Inflammatory macrophage treated with lipopolysaccharide for 4 hours (primary cell): ENCODE data around the gene ZNF319.
A peak's percentile ranks its signal among the peaks of the same experiment; 100 is the strongest.

Source experiments
- DNase-seq: peaks from one replicate; pipeline ENCODE4 v3.0.0-alpha.2; 2020

The ZNF319 gene

DNA sequence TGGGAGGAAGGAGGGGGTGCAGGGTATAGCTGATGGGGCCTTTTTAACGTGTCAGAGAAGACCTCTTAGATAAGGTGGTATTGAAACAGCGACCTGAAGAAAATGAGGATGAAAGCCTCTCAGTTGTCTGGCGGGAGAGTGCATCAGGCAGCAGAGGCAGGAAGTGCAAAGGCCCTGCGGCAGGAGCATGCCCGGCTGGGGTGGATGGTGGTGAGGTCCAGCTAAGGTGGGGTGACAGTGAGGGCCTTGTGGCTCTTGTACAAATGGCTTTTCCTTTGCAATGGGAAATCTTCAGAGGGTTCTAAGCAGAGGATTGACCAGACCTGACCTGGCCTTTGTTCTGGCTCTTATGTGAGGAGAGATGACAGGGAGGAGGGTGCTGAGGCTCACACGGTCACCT is 36.5 kb upstream of the ZNF319 start:
- DNase-seq: no peak

DNA sequence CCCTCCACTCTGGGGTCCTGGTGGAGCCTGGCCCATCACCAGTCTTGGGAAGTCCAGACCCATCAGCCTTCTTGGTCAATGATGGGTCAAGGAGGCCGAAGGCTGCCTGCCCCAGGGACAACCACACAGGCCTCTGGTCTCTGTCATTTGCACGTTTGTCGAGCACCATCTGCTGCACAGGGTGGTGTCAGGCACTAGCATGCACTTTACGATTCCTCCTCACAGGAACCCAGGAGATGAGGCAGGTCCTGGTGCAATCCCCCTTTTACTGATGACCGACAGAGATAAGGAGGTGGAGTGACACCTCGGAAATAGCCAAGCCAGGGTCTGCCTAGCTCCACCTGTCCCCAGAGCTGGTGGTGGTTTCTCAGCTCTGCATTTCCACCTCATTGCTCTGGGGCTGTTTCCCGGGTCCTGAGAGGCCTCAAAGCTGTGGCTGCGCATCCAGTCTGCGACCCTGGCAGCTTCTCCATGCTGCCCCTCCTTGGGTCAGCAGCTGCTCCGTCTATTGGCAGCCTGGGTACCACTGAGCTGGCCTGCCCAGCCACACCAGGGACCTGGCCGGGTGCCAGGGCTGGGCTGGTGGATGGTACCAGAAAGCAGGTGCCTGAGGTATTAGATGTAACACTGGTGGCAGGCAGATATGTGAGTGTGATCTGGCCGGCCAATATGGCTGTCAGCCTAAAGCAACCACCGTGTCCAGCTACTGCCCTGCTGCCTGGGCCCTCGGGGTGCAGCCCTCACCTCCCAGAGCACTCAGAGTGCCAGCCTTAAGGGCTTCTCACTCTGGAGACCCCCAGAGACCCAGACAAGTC is 35.1 kb upstream of the ZNF319 start:
- DNase-seq: no peak

DNA sequence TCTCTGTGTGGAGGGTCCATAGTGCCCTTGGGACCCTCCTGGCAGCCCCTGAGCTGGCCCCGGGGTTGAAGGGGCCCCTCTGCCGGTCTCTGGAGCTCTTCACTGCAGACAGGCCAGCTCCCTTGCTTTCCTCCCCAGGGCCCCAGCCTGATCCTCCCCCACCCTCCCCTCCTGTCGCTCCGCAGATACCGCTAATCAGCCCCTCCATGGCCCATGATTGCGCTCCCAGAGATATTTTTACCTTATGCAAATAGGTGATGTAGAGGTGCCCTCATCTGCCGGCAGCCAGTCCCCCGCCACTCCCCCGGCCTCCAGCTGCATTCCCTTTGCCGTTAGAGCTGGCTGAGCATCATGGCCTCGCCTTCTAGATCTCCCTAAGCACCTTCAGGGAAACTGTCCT is 34.3 kb upstream of the ZNF319 start:
- no peak for DNase-seq

DNA sequence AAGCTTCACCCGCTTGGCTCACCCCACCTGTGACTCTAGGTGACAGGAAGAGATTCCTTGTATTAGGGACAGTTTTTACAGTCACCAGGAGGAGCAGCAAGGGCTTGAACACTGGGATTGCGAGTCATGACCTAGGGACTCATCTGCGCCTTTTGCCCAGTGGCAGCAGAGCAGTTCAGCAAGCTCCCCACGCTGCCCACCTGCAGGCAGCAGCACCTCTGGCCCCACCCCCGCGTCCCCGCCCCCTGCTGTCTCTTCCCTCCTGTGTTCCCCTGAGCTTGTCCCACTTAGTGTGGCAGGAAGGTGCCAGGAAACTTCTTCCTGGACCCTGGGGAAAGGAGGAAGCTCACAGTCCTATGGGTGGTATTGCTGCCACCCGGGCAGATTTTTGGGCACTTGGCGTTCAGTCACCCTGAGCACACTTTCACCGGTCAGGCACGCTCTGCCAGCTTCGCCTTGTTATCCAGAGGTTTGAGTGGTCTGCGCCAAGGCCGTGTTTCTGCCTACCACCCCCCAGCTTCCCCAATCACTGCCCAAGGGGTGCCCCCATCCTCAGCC is 33.7 kb upstream of the ZNF319 start:
- DNase-seq: no peak

GRCh38 chr16:58032710-58033293 is 32.3 kb upstream of the ZNF319 start:
- DNase-seq: no peak

DNA sequence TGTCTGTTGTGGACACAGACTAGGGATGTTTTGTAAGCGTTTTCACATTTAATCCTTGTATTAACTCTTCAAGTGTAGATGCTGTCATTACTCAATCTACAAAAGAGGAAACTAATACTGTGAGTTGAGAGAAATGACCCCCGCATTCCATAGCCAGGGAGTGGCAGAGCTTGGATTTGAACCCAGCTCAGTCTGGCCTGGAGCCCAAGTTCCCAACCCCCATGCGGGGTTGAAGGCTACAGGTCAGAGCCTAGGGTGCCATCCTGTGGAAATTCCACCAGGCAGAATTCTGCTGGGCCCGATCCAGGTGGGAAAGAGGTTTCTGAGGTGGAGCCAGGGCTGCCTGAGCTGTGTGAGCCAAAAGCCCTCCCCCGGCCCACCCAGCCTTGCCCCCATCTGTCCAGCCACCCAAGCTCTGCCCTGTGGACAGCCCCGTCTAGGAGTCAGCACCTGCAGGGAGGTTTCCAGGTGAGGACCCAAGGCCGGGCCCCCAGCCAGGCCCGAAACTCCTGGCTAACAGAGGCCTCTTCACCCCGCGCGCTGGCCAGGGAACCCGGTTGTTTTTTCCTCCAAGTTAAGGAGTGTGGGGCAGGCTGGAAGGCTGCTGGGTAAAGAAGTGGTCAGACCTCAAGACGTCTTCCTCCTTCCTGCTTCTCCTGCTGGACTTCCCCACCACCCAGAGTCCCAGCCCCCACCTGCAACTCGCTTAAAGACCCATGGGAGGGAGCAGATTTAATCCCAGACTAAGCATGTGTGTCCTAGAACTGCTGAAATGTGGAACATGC is 30.7 kb upstream of the ZNF319 start:
- DNase-seq: no peak

DNA sequence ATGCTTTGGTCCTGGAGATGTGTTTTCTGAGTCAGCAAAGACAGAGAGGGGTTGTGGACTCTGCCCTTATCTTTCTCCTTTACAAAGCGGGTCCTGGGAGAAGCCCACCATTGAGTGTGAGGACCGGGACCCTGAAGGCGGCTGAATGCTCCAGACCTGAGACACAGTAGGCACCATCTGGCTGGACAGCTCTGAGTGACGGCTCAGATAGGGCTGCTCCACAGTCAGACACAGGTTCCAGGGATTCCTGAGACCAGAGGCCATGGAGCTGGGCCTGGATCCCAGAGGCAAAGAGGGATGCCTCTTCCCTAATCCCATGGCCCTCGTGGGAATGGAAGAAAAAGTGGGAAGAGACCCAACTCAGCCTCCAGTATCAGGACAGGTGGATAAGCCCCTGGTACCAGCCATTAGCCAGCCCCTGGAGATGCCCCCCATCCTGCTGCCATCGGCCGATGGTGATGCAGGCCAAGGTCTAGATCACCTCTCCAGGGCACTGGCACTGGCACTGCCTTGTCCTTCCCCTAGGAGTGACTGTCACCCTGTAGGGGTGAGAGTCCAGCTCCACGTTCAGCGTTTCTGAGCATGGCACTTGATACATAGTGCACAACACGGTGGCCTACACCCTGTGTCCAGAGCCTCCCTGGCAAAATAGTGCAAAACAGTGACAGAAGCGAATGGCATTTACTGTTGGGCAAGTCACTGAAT is 29.8 kb upstream of the ZNF319 start:
- no peak for DNase-seq

- no peak for DNase-seq
These were observed 28.9 kb upstream of the ZNF319 start for GRCh38 chr16:58029410-58029809.

DNA sequence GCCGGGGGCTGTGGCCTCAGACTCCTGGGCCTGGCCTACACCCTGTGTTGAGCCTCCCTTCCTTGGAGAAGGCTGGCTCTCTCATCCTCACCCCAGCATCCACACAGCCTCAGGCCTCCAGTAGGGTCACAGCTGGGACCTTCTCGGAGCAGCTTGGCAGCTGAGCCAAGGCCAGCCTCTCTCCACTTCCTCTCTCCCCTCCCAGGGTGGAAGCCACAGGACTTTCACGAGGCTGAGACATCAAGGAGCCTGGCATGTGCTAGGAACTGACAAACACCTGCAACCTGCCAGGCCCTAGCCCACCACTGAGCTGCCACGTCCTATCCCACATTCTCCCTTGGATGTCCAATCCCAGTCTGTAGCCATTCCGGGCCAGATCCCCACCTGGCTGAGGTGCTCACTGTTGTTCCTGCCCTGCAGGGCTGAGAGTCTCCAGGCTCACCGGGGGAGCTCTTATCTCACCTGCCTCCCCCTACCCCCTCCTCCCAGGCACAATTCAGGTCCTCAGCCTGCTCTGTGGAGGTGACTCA is 28.1 kb upstream of the ZNF319 start:
- no peak for DNase-seq

GRCh38 chr16:58027916-58028455 is 27.5 kb upstream of the ZNF319 start:
- DNase-seq: no peak

GRCh38 chr16:58027161-58027915 is 26.9 kb upstream of the ZNF319 start:
- no peak for DNase-seq

DNA sequence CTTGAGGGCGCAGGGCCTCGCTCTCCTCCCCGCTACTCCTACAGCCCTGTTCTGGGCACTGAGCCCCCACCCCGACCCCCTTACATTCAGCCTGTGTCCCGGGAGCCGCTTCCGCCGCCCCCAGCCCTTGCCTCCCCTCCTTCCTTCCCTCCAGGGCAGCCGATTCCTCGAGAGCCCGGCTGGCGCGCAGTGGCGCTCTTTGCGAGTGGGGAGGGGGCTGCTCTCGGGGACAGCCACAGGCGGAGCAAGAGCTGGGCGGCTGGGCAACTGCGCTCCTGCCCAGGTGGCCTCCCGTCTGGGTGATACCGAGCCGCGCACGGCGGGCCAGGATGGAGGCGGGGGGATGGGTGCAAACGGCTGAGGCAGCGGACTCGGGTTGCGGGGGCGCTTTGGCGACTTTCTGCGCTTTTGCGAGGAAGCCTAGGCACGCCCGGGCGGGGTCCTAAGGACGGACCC is 26.3 kb upstream of the ZNF319 start:
- DNase-seq: no peak

- peak; percentile 37 for DNase-seq
These were observed 25.8 kb upstream of the ZNF319 start for GRCh38 chr16:58026139-58026704.

DNA sequence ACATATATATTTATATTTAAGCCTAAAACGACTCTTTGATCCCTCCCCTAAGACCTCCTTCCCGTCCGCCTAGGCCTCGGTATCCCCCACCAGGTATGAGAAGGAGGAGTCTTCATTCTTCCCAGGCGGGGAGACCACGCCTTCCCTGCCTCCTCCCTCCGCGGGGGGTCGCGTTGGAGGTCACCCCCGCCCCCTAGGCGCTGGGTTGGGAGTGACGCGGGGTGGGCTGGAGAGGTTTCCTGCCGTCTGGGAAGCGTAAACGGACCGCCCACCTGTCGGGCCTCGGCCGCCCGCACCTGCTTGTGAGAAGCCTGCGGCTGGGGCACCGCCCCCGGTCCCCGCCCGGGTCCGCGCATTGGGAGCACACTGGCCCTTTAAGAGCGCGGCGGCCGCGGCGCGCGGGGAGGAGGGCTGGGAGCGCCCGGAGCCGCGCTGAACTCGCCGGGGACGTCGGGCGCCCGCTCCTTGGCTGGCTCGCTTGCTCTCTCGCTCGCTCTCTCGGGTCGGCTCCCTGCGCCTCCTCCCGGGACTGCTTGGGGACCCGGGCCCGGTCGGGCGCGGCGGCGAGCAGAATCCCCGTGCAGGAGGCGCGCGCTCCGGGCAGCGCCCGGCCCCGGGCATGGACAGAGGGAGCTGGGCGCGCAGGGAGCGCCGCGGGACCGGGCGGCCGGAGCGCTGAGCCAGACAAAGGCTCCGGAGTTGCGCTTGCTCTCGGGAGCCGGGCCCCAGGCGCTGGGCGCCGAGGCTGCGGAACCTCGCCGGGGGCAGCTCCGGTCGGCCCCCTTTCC is 25.1 kb upstream of the ZNF319 start, which contains the start of gene MMP15:
Gene MMP15 (plus strand): TSS at position 404 of the 788 bp plus-strand sequence. CDS start 597 bp downstream, outside the sequence.
- peak; percentile 16 for DNase-seq

GRCh38 chr16:58024486-58025350 is 24.2 kb upstream of the ZNF319 start:
- peak; percentile 16 for DNase-seq

DNA sequence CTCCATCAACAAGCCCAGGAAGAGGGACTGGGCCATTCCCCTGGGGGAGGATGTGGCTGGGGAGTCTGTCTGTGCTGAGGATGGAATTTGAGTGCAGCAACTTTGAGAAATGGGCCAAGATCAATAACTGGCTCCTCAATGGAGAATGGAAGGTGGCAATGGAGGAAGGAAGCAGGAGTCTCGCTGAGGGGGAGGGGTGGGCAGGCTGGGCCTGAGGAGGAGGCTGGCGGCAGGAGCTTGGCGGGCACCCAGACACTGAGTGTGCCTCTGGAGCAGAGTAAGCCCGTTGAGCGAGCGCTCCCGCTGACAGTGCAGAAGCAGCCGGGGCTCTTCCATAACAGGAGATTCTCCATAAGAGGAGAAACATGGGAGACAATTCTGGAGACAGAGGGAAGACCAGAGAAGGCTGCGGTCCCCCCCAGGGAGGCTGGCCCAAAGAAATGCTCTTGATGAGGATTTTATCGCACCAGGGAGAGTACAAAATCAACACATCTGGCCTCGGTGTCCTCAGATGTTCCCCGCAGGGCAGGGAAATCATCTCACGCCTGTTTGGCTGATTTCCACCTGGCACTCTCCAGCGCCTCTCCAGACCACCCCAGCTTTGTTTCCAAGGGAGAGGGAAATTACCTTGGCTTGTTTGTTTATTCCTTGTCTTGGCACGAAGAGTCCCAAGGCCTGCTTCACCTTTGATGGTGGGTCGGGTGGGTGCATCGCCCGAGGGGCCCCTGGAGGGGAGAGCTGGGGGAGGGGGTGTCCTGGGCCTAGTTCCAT is 22.3 kb upstream of the ZNF319 start:
- DNase-seq: no peak

- DNase-seq: no peak
These were observed 21.4 kb upstream of the ZNF319 start for GRCh38 chr16:58021661-58022551.
